HepG2 (cell line): Measurements from ENCODE around the gene PDCD1LG2.

Source experiments
- TAF1 ChIP-seq: sonication (generic); formaldehyde crosslinking; IDR thresholded peaks from 2 replicates; pipeline ENCODE4 v1.4.0; 2020; ENCODE audit warnings: missing genetic modification reagents
- TCF7L2 ChIP-seq: IDR thresholded peaks from 2 replicates; pipeline ENCODE4 v1.6.1; 2011; ENCODE audit warnings: mild to moderate bottlenecking, low read depth, low read length, moderate library complexity

GRCh38 chr9:5571629-5572232, 61.4 kb downstream of the PDCD1LG2 start:
- TF ChIP-seq TAF1 (CRISPR knock-in tag) (no peak), TCF7L2 (no peak)
